Lower lobe of right lung (tissue), 2 donors: ENCODE data around the gene TAS2R42. TPM values are rescaled to one million over a fixed set of nuclear protein-coding genes. Genes with fewer than 3 reads are reported as not detected.

Source experiments
- ATAC-seq, 2 donors: fragments of 200-7000 bp; cut with Tn5 transposase; one replicate each; pipeline ENCODE4 v1.9.1; 2020 to 2022; ENCODE audit warnings: mild to moderate bottlenecking in 2 of 2, moderate library complexity in 2 of 2
- DNase-seq: peaks from one replicate; pipeline ENCODE4 v3.0.0-alpha.2; 2020
- H3K27ac ChIP-seq: fragments of 200-600 bp; one replicate; pipeline ENCODE4 v1.8.0; 2022
- H3K27me3 ChIP-seq: fragments of 200-600 bp; one replicate; pipeline ENCODE4 v1.8.0; 2022; ENCODE audit warnings: low read depth
- H3K36me3 ChIP-seq: fragments of 200-600 bp; one replicate; pipeline ENCODE4 v1.8.0; 2022; ENCODE audit warnings: mild to moderate bottlenecking
- H3K4me1 ChIP-seq: fragments of 200-600 bp; one replicate; pipeline ENCODE4 v1.8.0; 2022
- H3K4me3 ChIP-seq: fragments of 200-600 bp; one replicate; pipeline ENCODE4 v1.8.0; 2022; ENCODE audit warnings: mild to moderate bottlenecking
- H3K9me3 ChIP-seq: fragments of 200-600 bp; one replicate; pipeline ENCODE4 v1.8.0; 2022
- intact Hi-C: fragments of 100-400 bp; cut with DNase I; formaldehyde crosslinking; loops from one replicate; pipeline ENCODE4 v1.11.0; 2022
- total RNA-seq: library from RNA; stranded (reverse); fragmentation: NEBNext Ultra II Directional; extraction: Animal tissue kit (Norgen Biotek cat#: 25700); gene quantifications from one replicate; pipeline ENCODE4 v1.2.1, GENCODE V29; 2021
- TF ChIP-seq, protein P1 (sequence below): fragments of 200-600 bp; IDR thresholded peaks from one replicate; pipeline ENCODE4 v1.8.0; 2022; ENCODE audit warnings: antibody characterized with exemption, mild to moderate bottlenecking
- donor health status: DM: no; HTN: yes; CAD: no; lungs with severe emphysema.

Gene TAS2R42
- total RNA-seq, 1 donor from 2014 or later, result not detected

DNA sequence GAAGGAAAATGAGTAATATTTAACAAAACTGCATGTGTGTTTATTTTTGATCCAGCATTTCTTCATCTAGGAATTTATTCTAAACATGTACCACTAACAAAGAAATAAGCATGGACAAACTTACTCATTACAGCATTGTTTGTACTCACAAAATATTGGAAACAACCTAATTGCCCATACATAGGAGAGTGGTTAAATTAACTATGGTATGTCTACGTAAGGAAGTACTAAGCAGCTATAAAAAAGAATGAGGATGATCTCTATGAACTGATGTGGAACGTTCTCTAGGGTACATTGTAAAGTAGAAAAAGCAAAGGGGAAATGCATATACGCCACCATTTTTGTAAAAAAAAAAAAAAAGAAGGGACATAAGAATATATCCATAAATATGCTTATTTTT, 17.4 kb upstream of the TAS2R42 start:
- H3K27ac ChIP-seq, result no peak overlapping the region
- no peaks in the 10 kb centered on the region for H3K4me1 ChIP-seq
- no peaks in the 10 kb centered on the region for H3K9me3 ChIP-seq
- DNase-seq (no peak), ATAC-seq (no peak)
- TF ChIP-seq, protein P1, sequence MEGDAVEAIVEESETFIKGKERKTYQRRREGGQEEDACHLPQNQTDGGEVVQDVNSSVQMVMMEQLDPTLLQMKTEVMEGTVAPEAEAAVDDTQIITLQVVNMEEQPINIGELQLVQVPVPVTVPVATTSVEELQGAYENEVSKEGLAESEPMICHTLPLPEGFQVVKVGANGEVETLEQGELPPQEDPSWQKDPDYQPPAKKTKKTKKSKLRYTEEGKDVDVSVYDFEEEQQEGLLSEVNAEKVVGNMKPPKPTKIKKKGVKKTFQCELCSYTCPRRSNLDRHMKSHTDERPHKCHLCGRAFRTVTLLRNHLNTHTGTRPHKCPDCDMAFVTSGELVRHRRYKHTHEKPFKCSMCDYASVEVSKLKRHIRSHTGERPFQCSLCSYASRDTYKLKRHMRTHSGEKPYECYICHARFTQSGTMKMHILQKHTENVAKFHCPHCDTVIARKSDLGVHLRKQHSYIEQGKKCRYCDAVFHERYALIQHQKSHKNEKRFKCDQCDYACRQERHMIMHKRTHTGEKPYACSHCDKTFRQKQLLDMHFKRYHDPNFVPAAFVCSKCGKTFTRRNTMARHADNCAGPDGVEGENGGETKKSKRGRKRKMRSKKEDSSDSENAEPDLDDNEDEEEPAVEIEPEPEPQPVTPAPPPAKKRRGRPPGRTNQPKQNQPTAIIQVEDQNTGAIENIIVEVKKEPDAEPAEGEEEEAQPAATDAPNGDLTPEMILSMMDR, result no peak
- no peak overlapping the region for H3K4me3 ChIP-seq
- no peaks in the 10 kb centered on the region for H3K27me3 ChIP-seq
- intact Hi-C loops, result no loop called here
- no peaks in the 10 kb centered on the region for H3K36me3 ChIP-seq

GRCh38 chr12:11202811-11203210, 16.1 kb upstream of the TAS2R42 start:
- Histone ChIP-seq H3K9me3 (no peaks in the 10 kb centered on the region), H3K27me3 (no peaks in the 10 kb centered on the region), H3K27ac (no peak overlapping the region), H3K36me3 (no peaks in the 10 kb centered on the region), H3K4me1 (no peaks in the 10 kb centered on the region), H3K4me3 (no peak overlapping the region)
- ATAC-seq (no peak), DNase-seq (no peak)
- TF ChIP-seq, protein P1, result no peak
- intact Hi-C loops, result no loop called here

- Histone ChIP-seq H3K27me3 (no peaks in the 10 kb centered on the region), H3K4me1 (no peaks in the 10 kb centered on the region), H3K36me3 (no peaks in the 10 kb centered on the region), H3K27ac (no peak overlapping the region), H3K4me3 (no peak overlapping the region), H3K9me3 (no peaks in the 10 kb centered on the region)
- DNase-seq (no peak), ATAC-seq (no peak)
- intact Hi-C loops, result no loop called here
- TF ChIP-seq, protein P1, result no peak
These were observed 3.7 kb downstream of the TAS2R42 start for GRCh38 chr12:11183011-11183410.

DNA sequence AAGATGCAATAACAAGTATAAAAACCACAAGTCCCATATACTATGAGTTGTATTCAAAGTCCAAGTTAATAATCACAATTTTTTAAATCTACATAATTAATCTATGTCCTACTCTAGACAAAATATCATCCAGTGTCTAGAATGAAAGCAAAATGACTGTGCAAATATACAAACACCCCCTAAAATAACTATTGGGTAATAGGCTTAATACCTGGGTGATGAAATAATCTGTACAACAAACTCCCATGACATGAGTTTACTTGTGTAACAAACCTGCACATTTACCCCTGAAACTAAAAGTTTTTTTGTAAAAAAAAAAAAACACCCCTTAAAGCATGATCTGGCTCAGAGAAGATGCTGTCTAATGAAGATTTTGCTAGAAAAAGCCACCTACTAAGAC, 4.2 kb downstream of the TAS2R42 start:
- Histone ChIP-seq H3K27ac (no peak overlapping the region), H3K27me3 (no peaks in the 10 kb centered on the region), H3K36me3 (no peaks in the 10 kb centered on the region), H3K9me3 (no peaks in the 10 kb centered on the region), H3K4me3 (no peak overlapping the region), H3K4me1 (no peaks in the 10 kb centered on the region)
- TF ChIP-seq, protein P1, result no peak
- DNase-seq, result no peak
- ATAC-seq, result no peak
- intact Hi-C loops, result no loop called here

- no peak for ATAC-seq
- Histone ChIP-seq H3K36me3 (no peaks in the 10 kb centered on the region), H3K27ac (no peak overlapping the region), H3K27me3 (no peaks in the 10 kb centered on the region), H3K9me3 (no peaks in the 10 kb centered on the region), H3K4me1 (no peaks in the 10 kb centered on the region), H3K4me3 (no peak overlapping the region)
- intact Hi-C loops, result no loop called here
- TF ChIP-seq, protein P1, result no peak
- DNase-seq, result no peak
These were observed 8.5 kb downstream of the TAS2R42 start for GRCh38 chr12:11178250-11178649.

DNA sequence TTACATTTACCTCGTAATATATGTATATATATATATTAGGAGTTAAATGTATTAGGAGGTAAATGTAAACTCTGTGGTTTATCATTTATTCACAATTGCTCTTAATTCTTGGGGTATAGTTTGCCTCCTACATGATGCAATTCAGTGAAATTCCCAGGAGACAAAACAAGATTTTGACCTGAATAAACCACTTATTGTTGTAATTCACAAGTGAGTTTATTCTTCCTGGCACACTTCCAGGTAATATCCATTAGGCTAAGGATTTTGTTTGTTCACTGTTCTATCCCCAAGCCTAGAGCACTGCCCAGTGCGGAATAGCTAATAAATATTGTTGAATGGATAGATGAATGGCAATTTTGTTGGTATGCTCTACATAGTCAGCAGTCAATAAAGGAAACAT, 12.7 kb downstream of the TAS2R42 start:
- no peaks in the 10 kb centered on the region for H3K36me3 ChIP-seq
- H3K4me1 ChIP-seq, result peaks cover 28% of the 10 kb centered on the region
- intact Hi-C loops, result no loop called here
- ATAC-seq, result no peak
- no peak for DNase-seq
- no peak overlapping the region for H3K27ac ChIP-seq
- TF ChIP-seq, protein P1, result no peak
- no peaks in the 10 kb centered on the region for H3K27me3 ChIP-seq
- H3K9me3 ChIP-seq, result no peaks in the 10 kb centered on the region
- H3K4me3 ChIP-seq, result no peak overlapping the region
